Measurements from ENCODE around the gene ARFGAP3.
A peak's percentile ranks its signal among the peaks of the same experiment; 100 is the strongest.

Gene ARFGAP3

GRCh38 chr22:42863349-42863961 is 6.4 kb upstream of the ARFGAP3 start:
- DNase-seq (ENCODE audit: low spot score) = peak; percentile 38

GRCh38 chr22:42862045-42862734 is 5.1 kb upstream of the ARFGAP3 start:
- DNase-seq (ENCODE audit: low spot score) = peak; percentile 72

- DNase-seq (ENCODE audit: low spot score) = no peak
Observed at GRCh38 chr22:42860968-42861367, 3.9 kb upstream of the ARFGAP3 start.

- DNase-seq (ENCODE audit: low spot score) = no peak
Observed at GRCh38 chr22:42857845-42858481, 890 bp upstream of the ARFGAP3 start.

GRCh38 chr22:42856179-42856864 is 751 bp downstream of the ARFGAP3 start:
- peak; percentile 29 for DNase-seq (ENCODE audit: low spot score)

- no peak for DNase-seq (ENCODE audit: low spot score)
Observed at GRCh38 chr22:42855721-42856120, 1.4 kb downstream of the ARFGAP3 start.

- no peak for DNase-seq (ENCODE audit: low spot score)
Observed at GRCh38 chr22:42855211-42855610, 1.9 kb downstream of the ARFGAP3 start.

GRCh38 chr22:42848941-42849550 is 8.0 kb downstream of the ARFGAP3 start:
- no peak for DNase-seq (ENCODE audit: low spot score)

GRCh38 chr22:42847110-42847509 is 10.0 kb downstream of the ARFGAP3 start:
- no peak for DNase-seq (ENCODE audit: low spot score)

GRCh38 chr22:42844756-42845155 is 12.3 kb downstream of the ARFGAP3 start:
- DNase-seq (ENCODE audit: low spot score) = peak; percentile 77

GRCh38 chr22:42842658-42843370 is 14.3 kb downstream of the ARFGAP3 start:
- no peak for DNase-seq (ENCODE audit: low spot score)

- DNase-seq (ENCODE audit: low spot score) = no peak
Observed at GRCh38 chr22:42841444-42841843, 15.6 kb downstream of the ARFGAP3 start.

GRCh38 chr22:42837556-42837955 is 19.5 kb downstream of the ARFGAP3 start:
- DNase-seq (ENCODE audit: low spot score) = no peak

GRCh38 chr22:42836026-42836425 is 21.0 kb downstream of the ARFGAP3 start:
- no peak for DNase-seq (ENCODE audit: low spot score)

GRCh38 chr22:42834177-42834949 is 22.7 kb downstream of the ARFGAP3 start:
- no peak for DNase-seq (ENCODE audit: low spot score)

GRCh38 chr22:42833104-42833503 is 24.0 kb downstream of the ARFGAP3 start:
- no peak for DNase-seq (ENCODE audit: low spot score)

GRCh38 chr22:42831712-42832111 is 25.4 kb downstream of the ARFGAP3 start:
- DNase-seq (ENCODE audit: low spot score) = no peak

- no peak for DNase-seq (ENCODE audit: low spot score)
Observed at GRCh38 chr22:42830161-42830560, 26.9 kb downstream of the ARFGAP3 start.

GRCh38 chr22:42829302-42829701 is 27.8 kb downstream of the ARFGAP3 start:
- no peak for DNase-seq (ENCODE audit: low spot score)

GRCh38 chr22:42825796-42826195 is 31.3 kb downstream of the ARFGAP3 start:
- DNase-seq (ENCODE audit: low spot score) = no peak

GRCh38 chr22:42821386-42821785 is 35.7 kb downstream of the ARFGAP3 start:
- DNase-seq (ENCODE audit: low spot score) = no peak
